Body of pancreas (tissue), 4 donors: ENCODE measurements around the gene LOXHD1.
A peak's percentile ranks its signal among the peaks of the same experiment; 100 is the strongest.

Experiments used
- CTCF ChIP-seq, 7 experiments: fragments of 450-650 bp in 4 of 7; fragments of 200-600 bp in 3 of 7; sonication (generic) in 3 of 7; IDR thresholded peaks; one replicate each; pipeline ENCODE4 v1.5.1; 2016 to 2019; ENCODE audit warnings: antibody characterized with exemption in 7 of 7
- POLR2A ChIP-seq, 3 donors: fragments of 450-650 bp; IDR thresholded peaks; one replicate each; pipeline ENCODE4 v1.6.1; 2016; ENCODE audit warnings: antibody characterized with exemption in 3 of 3, mild to moderate bottlenecking in 2 of 3

GRCh38 chr18:46555724-46556123 is 101.3 kb downstream of the LOXHD1 start:
- peak in 1 of 7 experiments; percentile 26 for TF ChIP-seq CTCF (IDR thresholded peaks at IDR 0.05)
- TF ChIP-seq POLR2A (IDR thresholded peaks at IDR 0.05): no peak
